Measurements from ENCODE around the gene IL4.

IL4 gene

DNA sequence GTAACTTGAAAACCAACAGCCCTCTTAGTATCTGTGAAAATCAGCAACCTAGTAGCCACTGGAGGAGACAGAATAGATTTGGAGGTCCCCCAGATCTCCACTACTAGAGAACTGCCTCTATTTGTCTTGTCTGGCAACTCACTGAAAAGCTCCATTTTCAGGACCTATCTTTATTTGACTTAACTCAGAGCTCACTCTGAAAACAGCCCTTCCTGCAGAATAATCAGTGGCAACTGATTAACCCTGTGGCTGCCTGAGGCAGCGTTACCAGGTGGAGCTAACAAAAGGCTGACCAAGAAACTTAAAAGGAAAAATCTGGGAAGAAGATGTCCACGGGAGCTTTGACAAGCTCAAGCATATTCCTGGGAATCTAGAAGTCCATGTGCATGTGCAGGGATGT, 26.3 kb upstream of the IL4 start:
- CTCF ChIA-PET, result no interaction called here

DNA sequence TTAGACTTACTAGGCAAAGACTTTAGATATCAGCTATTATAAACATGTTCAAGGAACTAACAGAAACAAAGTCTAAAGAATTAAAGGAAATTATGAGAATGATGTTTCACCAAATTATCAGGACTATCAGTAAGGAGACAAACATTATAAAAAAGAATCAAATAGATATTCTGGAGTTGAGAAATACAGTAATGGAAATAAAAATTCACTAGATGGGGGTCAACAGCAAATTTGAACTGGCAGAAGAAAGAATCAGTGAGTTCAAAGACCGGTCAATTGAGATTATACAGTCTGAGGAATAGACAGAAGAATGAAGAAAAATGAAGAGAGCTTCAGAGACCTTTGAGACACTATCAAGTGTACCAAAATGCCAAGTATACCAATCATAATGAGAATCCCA, 25.4 kb upstream of the IL4 start:
- H3K27ac ChIP-seq, result no peak overlapping the region
- TF ChIP-seq, protein P1, sequence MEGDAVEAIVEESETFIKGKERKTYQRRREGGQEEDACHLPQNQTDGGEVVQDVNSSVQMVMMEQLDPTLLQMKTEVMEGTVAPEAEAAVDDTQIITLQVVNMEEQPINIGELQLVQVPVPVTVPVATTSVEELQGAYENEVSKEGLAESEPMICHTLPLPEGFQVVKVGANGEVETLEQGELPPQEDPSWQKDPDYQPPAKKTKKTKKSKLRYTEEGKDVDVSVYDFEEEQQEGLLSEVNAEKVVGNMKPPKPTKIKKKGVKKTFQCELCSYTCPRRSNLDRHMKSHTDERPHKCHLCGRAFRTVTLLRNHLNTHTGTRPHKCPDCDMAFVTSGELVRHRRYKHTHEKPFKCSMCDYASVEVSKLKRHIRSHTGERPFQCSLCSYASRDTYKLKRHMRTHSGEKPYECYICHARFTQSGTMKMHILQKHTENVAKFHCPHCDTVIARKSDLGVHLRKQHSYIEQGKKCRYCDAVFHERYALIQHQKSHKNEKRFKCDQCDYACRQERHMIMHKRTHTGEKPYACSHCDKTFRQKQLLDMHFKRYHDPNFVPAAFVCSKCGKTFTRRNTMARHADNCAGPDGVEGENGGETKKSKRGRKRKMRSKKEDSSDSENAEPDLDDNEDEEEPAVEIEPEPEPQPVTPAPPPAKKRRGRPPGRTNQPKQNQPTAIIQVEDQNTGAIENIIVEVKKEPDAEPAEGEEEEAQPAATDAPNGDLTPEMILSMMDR (conservative IDR thresholded peaks at IDR 0.05; ENCODE audit: low read depth), result no peak
- ChIA-PET POLR2A (ENCODE audit: low non-redundant PET) (no interaction called here), CTCF (no interaction called here)
- no peak for DNase-seq (ENCODE audit: low spot score)

More for the DNA sequence above, 26.3 kb upstream of the IL4 start:
- POLR2A ChIA-PET (ENCODE audit: low non-redundant PET), result no interaction called here
- H3K27ac ChIP-seq, result no peak overlapping the region
- TF ChIP-seq, protein P1 (conservative IDR thresholded peaks at IDR 0.05; ENCODE audit: low read depth), result no peak
- no peak for DNase-seq (ENCODE audit: low spot score)

DNA sequence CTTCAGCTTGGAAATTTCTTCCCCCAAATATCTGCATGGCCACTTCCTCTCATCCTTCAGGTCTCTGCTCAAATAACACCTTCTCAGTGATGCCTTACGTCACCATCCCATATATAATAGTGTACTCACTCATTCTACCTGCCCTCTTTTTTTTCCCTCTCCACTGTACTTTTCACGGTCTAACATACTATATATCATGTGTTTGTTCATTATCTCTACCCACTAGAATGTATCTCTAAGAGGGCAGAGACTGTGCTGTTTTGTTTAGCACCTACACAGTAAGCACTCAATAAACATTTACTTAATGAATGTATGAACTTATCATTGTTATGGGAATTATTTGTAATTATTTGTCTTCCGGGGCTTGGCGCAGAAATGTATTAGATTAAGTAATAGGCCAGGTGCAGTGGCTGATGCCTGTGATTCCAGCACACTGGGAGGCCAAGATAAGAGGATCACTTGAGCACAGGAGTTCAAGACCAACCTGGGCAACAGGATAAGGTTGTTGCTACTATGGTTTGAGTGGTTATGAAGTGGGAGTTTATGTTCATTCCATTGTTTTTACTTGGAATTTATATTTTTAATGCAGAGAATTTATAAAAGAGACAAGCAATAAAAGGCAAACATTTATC, 21.8 kb upstream of the IL4 start:
- ChIA-PET POLR2A (ENCODE audit: low non-redundant PET) (no interaction called here), CTCF (no interaction called here)
- DNase-seq (ENCODE audit: low spot score), result no peak
- no peak overlapping the region for H3K27ac ChIP-seq
- TF ChIP-seq, protein P1 (conservative IDR thresholded peaks at IDR 0.05; ENCODE audit: low read depth), result no peak

DNA sequence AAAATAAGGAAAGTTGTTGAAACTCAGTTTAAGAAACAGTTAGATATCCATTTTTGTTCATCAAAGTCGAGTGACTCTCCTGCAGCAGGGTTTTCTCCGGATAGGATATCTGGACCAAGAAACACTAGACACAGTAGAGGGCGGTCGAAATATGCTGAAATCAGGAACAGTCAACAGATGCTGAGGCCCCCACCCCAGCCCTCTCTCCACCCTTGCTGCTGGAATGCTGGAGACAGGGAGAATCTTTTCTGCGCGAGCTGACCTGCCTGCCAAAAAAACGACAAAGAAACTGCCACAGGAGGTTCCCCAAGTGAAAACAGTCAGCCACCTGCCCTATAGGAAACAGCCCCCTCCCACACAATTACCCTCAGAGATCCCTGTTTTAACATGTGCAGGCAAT, 20.1 kb upstream of the IL4 start:
- CTCF ChIA-PET, result interaction anchor here (0.7 kb wide), 1 partner anchor 101 kb away, joined by 3 read pairs; no protein-coding TSS in a partner anchor
- TF ChIP-seq, protein P1 (conservative IDR thresholded peaks at IDR 0.05; ENCODE audit: low read depth), result no peak
- DNase-seq (ENCODE audit: low spot score), result no peak
- H3K27ac ChIP-seq, result no peak overlapping the region
- POLR2A ChIA-PET (ENCODE audit: low non-redundant PET), result no interaction called here

DNA sequence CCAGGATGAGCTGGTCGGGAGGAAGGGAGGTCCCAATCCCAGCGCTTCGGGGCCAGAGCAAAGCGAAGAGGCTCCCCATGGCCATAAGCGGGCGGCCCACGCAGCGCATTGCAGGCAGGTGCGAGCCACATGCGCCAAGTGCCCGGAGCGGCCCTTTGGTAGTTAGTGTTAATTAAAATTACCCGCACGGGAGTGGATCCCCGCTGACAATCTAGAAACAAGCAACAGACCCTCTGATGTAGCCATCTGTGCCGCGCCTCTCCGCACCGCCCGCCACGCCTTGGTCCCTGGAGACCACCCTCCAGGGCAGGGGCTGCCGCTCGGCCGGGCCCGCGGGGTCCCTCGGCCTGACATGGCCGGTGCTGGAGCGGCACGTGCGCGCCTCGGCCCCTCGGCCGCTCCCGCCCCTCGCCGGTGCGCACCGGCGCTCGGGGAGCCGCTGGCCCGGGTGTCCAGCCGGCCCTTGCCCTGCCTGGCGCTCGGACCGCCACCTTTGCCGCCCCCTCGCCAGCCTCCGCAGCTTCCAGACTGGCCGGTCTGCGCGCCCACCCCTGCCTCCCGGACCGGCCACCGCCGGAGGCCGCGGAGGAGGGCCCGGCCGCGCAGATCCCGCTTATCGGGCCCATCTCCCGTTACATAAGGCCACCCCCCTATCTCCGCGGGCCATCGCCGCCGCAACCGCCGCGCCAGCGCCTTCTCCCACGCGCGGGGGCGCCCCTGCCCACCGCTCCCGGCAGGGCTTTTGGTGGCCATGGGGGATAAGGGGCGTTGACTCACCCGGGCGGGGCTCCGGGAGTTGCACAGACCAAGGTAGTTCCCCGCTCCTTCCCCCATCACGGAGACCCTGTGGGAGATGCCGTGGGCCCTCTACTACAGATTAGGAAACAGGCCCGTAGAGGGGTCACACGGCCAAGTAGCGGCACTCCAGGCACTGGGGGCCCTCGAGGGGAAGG, 17.7 kb upstream of the IL4 start:
- H3K27ac ChIP-seq, result no peak overlapping the region
- POLR2A ChIA-PET (ENCODE audit: low non-redundant PET), result no interaction called here
- peak; percentile 45 for DNase-seq (ENCODE audit: low spot score)
- CTCF ChIA-PET, result interaction anchor here (0.7 to 1.0 kb wide), 3 partner anchors 18 to 361 kb away, joined by 3 to 4 read pairs (median 3); no protein-coding TSS in a partner anchor
- TF ChIP-seq, protein P1 (conservative IDR thresholded peaks at IDR 0.05; ENCODE audit: low read depth), result no peak

DNA sequence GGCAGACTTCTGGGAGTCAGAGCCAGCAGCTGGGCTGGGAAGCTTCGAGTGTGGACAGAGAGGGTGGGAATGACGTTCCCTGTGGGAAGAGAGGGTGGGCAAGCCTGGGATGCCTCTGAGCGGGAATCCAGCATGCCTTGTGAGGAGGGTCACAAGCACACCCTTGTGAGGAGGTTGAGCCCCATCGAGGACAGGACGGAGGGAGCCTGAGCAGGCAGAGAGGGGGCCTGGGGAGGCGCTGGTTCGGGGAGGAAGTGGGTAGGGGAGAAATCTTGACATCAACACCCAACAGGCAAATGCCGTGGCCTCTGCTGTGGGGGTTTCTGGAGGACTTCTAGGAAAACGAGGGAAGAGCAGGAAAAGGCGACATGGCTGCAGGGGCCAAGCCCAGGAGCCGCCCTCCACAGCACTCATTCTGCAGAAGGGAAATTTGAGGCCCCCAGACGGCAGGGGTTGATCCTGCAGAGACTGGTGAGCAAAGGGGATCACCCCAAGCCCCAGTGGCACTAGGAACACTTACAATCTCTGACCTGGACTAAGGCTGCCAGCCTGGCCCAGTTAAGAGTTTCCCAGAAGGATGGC, 16.9 kb upstream of the IL4 start:
- no peak overlapping the region for H3K27ac ChIP-seq
- CTCF ChIA-PET, result interaction anchor here (0.6 to 1.0 kb wide), 2 partner anchors 18 to 63 kb away, joined by 3 to 4 read pairs; no protein-coding TSS in a partner anchor
- TF ChIP-seq, protein P1 (conservative IDR thresholded peaks at IDR 0.05; ENCODE audit: low read depth), result no peak
- POLR2A ChIA-PET (ENCODE audit: low non-redundant PET), result no interaction called here
- DNase-seq (ENCODE audit: low spot score), result no peak
